HL-60/S4 treated with phorbol 12-myristate 13-acetate at 8.2 ng/mL for 4 days and 3 days (cell line): Measurements from ENCODE around the gene GPATCH4.
"Not testable (repeated sequence)": the region's sequence is repeated elsewhere in the genome, so short reads cannot be mapped to it uniquely, and the experiment has no call there.

ENCODE experiments used
- in situ Hi-C: fragments of 300-500 bp; cut with MboI; formaldehyde crosslinking; loops from 2 replicates; pipeline ENCODE4 v1.15.0; 2022; ENCODE audit warnings: low sequenced_read_pairs

Gene GPATCH4

GRCh38 chr1:156581661-156582387, 19.5 kb downstream of the GPATCH4 start:
- in situ Hi-C loops = no loop called here

DNA sequence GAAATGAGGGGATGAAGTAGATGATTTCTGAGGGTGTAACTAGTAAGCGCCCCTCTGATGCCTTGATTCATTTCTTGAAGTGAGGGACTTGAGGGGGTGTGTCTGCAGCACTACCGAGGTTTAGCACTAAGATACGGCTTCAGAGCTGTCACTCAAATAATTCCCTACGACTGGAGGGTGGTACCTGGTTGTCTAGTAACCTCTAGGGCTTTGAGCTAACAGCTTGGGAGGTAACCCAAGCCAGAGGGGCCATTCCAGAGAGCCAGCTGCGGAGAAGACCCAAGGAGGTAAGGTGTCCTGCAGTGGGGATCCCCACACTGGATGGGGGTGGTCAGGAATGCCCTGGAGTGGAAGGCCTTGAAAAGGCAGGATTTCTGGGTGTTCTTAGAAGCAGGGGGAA, 21.8 kb downstream of the GPATCH4 start, which contains the start of gene TTC24:
TTC24 (plus strand) TSS at position 252 of the 400 bp plus-strand sequence. CDS start 1,642 bp downstream, outside the sequence.
- in situ Hi-C loops = no loop called here

- in situ Hi-C loops = no loop called here
Observed at GRCh38 chr1:156578055-156578454, 23.2 kb downstream of the GPATCH4 start.

DNA sequence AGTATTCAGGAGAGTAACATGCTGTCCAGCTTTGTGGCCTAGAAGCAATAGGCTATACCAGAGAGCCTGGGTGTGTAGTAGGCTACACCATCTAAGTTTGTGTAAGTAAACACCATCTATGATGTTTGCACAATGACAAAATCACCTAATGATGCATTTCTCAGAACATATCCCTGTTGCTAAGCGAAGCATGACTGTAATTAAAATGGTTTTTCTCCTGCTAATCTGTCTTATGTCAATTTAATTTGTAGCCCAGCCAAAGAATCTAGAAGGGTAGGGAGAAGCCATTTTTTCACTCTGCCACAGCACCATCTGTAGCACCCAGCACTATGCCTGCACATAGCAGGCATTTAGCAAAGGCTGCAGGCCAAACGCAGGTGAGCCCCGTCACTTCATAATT, 23.7 kb downstream of the GPATCH4 start:
- in situ Hi-C loops = no loop called here

DNA sequence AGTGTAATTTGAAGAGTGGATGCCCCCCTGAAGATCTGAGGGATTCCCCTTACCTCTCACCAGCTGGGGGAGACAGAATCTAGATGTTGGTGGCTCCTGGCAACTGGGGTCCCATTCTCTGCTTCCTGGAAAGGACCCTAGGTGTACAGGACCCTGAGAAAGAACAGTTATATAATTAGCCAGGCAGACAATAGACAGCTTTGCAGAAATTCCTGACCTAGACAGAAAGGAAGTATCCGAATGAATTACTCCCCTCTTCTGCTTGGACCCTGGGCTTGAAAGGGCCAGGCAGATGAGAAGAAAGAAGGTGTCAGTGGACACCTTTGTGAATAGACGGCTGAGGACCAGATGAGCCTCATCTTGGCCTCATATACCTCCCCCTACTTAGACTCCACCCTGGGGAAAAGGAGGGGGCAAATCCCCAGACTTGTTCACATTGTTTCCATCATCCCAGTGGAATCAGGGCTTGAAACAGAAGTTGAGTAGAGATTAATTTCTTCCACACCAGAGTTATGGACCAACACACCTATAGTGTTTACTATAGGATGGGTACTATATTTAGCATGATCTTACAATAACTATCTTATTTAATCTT, 27.1 kb downstream of the GPATCH4 start:
- in situ Hi-C loops = no loop called here

DNA sequence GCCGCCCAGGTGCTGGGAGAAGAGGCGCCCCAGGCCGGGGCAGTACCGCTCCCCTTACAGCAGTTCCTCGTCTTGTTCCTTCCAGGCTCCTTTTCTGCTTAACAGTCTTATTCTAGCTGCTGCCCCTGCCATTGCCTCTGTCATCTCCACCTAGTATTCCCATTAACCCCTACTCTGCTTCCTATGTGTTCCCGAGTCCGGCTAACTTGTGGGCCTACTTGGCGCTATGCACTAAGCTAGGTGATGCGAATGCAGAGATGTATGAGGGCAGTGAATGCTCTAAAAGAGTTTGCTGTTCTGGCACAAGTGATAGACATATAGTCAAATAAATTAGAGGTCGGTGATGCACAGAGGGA, 28.6 kb downstream of the GPATCH4 start:
- in situ Hi-C loops = no loop called here

- in situ Hi-C loops = no loop called here
Observed at GRCh38 chr1:156571919-156572662, 29.2 kb downstream of the GPATCH4 start, which contains the start of gene IQGAP3. Gene IQGAP3, minus strand, starts transcription at chr1:156572565. Its CDS starts 36 bp downstream, at chr1:156572529.

GRCh38 chr1:156571261-156571852, 29.9 kb downstream of the GPATCH4 start:
- in situ Hi-C loops = no loop called here

DNA sequence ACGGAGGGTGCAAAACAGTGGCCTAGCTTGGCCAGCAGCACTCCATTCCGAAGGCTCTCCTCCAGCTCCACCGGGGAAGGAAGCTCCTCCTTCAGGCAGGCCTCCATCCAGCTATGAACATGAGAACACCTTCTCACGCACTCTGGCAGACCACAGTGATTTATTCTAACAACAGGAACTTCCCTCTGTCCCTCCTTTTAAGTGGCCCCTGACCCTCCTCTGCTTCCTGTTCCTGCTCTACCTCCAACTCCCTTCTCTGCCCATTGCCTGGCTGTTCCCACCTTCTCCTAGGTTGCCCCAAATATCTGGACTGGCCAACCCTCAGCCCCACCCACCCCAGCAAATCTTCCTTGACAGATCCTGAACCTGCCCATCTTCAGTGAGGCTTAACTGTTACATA, 34.8 kb downstream of the GPATCH4 start:
- in situ Hi-C loops = no loop called here

DNA sequence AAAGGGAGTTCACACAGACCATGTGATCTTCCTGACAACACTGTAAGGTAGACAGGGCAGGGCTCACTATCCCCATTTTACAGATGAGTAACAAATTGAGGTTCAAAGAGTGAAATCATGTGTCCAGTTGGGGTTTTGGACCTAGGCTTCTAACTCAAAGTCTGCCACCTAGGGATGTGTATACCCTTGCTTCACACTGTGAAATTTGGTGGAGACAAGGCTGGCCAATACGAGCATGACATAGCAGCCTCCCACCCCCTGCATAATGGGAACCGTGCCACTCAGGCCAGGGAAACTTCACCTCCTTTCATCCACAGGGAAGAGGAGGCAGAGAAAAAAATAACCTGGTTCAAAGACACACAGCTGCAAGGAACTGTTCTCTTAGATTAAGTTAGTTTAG, 35.8 kb downstream of the GPATCH4 start:
- in situ Hi-C loops = no loop called here

GRCh38 chr1:156560585-156561163, 40.6 kb downstream of the GPATCH4 start:
- in situ Hi-C loops = no loop called here

- in situ Hi-C loops = no loop called here
Observed at GRCh38 chr1:156559797-156560385, 41.4 kb downstream of the GPATCH4 start.

- in situ Hi-C loops = no loop called here
Observed at GRCh38 chr1:156559086-156559796, 42.0 kb downstream of the GPATCH4 start.

DNA sequence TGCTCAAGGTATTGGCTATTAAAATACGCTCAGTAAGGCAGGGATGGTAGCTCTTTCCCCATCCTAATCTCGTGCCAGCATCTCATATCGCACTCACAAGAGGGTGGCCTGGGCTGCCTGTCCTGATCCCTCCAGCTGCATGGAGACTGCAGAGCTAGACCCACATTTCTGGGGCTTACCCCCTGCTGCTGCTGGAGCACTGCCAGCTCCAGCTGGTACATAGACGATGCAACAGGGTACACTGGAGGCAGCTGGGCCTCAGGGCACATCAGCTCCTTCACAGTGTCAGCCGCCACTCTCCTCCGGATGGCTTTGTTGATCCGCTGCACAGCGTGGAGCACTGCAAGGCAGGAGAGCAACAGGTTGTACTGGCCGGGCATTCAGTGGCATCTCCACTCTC, 44.9 kb downstream of the GPATCH4 start:
- in situ Hi-C loops = no loop called here

GRCh38 chr1:156555715-156556114, 45.6 kb downstream of the GPATCH4 start:
- in situ Hi-C loops = no loop called here

- in situ Hi-C loops = no loop called here
Observed at GRCh38 chr1:156554971-156555370, 46.3 kb downstream of the GPATCH4 start.

GRCh38 chr1:156553860-156554485, 47.3 kb downstream of the GPATCH4 start:
- in situ Hi-C loops = no loop called here

DNA sequence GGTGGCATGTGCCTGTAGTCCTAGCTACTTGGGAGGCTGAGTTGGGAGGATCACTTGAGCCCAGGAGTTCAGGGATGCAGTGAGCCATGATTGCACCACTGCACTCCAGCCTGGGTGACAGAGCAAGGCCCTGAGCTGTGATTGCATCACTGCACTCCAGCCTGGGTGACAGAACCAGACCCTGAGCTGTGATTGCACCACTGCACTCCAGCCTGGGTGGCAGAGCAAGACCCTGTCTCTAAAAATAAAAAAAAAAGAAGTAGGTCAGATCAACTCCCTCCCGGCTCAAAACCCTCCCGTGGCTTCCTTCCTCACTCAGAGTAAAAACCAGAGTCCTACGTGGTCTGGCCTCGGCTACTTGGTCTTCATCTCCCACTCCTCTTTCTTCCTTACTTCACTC, 48.3 kb downstream of the GPATCH4 start:
- in situ Hi-C loops = not testable (repeated sequence)

DNA sequence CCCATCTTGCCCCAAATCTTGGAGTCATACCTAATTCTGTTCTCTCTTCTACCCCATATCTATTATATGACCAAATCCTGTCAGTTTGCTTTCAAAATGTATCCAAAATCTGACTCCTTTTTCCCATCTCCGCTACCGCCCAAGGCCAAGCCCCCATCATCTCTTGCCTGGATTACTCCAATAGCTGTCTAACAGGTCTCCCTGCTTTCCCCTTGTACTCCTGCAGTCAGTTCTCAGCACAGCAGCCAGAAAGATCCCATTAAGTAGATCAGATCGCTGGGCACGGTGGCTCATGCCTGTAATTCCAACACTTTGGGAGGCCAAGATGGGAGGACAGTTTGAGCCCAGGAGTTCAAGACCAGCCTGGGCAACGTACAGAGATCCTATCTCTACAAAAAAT, 48.8 kb downstream of the GPATCH4 start:
- in situ Hi-C loops = no loop called here

- in situ Hi-C loops = no loop called here
Observed at GRCh38 chr1:156551869-156552268, 49.4 kb downstream of the GPATCH4 start.
